Measurements from ENCODE around the gene DOCK4.

Gene DOCK4

DNA sequence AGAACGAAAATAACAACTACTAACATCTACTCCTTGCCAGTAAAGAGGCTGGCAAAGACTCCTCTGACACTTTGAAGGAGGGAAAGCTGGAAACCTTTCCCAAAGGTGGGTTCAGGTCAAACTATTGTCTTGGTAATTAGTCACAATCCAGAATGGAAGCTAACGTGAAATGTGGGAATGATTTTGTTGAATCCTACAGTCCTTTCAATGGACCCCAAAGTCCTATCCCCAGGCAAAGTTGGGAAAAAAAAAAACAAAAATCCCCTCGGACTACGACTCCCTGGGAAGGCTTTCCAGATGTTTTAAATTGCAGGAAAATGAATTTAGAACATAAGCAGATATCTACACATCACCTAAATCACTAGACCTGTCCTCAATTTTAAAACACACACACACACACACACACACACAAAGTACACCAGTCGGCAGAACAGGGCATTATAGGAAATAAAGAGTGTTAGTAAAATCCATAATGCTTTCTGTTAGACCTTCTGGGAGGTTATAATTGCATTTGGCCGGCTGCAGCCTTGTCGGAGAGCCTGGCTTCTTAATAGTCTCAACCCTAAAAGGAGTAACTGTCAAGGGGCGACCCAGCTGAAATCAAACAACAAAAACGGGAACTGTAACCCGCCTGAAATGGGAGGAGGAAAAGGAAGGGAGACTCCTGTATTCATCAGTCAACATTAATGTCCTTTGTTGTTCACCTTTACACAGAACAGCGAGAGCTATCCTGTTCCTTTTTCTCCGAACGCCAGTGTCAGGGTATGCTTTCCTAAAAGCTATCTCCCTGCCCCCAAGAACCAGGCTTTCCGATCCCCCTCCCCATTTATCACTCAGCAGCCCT is 1.5 kb downstream of the DOCK4 start:
- Histone ChIP-seq H3K27ac (replicated peaks) (peak overlapping the region; percentile 64), H3K4me3 (replicated peaks; ENCODE audit: insufficient read depth, low read length) (peak overlapping the region; percentile 86), H3K27me3 (ENCODE audit: insufficient read depth, poor library complexity, severe bottlenecking) (no peaks in the 10 kb centered on the region)
- DNase-seq (ENCODE audit: low read depth in 1 of 2, low spot score in 1 of 2) = peak in 1 of 2 experiments; percentile 51
- TF ChIP-seq, protein P1, sequence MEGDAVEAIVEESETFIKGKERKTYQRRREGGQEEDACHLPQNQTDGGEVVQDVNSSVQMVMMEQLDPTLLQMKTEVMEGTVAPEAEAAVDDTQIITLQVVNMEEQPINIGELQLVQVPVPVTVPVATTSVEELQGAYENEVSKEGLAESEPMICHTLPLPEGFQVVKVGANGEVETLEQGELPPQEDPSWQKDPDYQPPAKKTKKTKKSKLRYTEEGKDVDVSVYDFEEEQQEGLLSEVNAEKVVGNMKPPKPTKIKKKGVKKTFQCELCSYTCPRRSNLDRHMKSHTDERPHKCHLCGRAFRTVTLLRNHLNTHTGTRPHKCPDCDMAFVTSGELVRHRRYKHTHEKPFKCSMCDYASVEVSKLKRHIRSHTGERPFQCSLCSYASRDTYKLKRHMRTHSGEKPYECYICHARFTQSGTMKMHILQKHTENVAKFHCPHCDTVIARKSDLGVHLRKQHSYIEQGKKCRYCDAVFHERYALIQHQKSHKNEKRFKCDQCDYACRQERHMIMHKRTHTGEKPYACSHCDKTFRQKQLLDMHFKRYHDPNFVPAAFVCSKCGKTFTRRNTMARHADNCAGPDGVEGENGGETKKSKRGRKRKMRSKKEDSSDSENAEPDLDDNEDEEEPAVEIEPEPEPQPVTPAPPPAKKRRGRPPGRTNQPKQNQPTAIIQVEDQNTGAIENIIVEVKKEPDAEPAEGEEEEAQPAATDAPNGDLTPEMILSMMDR (IDR thresholded peaks at IDR 0.05; ENCODE audit: insufficient read depth, low read length) = no peak
- TF ChIP-seq SPI1 (IDR thresholded peaks at IDR 0.05; ENCODE audit: borderline replicate concordance, low read depth) = peak; percentile 93

GRCh38 chr7:112203365-112203739 is 2.8 kb downstream of the DOCK4 start:
- H3K4me3 ChIP-seq (replicated peaks; ENCODE audit: insufficient read depth, low read length) = no peak overlapping the region
- TF ChIP-seq POLR2AphosphoS5 (IDR thresholded peaks at IDR 0.05; ENCODE audit: low read depth) = no peak
- no peak for TF ChIP-seq SPI1 (IDR thresholded peaks at IDR 0.05; ENCODE audit: borderline replicate concordance, low read depth)
- TF ChIP-seq, protein P1 (IDR thresholded peaks at IDR 0.05; ENCODE audit: insufficient read depth, low read length) = no peak
- TF ChIP-seq GABPA (IDR thresholded peaks at IDR 0.05; ENCODE audit: low read depth) = no peak
- no peak for TF ChIP-seq REST (IDR thresholded peaks at IDR 0.05; ENCODE audit: insufficient replicate concordance, low read depth)
- DNase-seq (ENCODE audit: low read depth in 1 of 2, low spot score in 1 of 2) = no peak
- H3K27me3 ChIP-seq (ENCODE audit: insufficient read depth, poor library complexity, severe bottlenecking) = no peaks in the 10 kb centered on the region
- no peak overlapping the region for H3K27ac ChIP-seq (replicated peaks)

DNA sequence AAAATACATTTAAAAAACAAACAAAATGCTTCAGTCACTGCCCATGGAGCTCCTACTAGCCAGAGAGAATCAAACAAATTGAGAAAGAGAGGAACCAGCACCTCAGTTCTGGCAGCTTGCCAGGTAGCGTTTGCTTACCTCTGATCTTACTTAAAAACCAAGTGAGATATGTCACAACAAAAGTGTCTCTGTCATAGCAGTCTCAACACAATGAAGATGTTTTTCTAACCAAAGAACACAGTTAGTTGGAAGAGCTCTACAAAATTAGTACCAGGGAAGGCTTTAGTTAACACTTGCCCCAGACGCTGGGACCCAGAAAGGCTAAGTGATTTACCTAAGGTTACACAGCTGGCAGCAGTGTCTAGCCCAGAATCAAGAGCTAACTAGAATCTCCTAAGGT is 3.4 kb downstream of the DOCK4 start:
- Histone ChIP-seq H3K27me3 (ENCODE audit: insufficient read depth, poor library complexity, severe bottlenecking) (no peaks in the 10 kb centered on the region), H3K27ac (replicated peaks) (no peak overlapping the region), H3K4me3 (replicated peaks; ENCODE audit: insufficient read depth, low read length) (no peak overlapping the region)
- DNase-seq (ENCODE audit: low read depth in 1 of 2, low spot score in 1 of 2) = peak; percentile 62 to 79
- TF ChIP-seq, protein P1 (IDR thresholded peaks at IDR 0.05; ENCODE audit: insufficient read depth, low read length) = no peak
- TF ChIP-seq GABPA (IDR thresholded peaks at IDR 0.05; ENCODE audit: low read depth) (no peak), REST (IDR thresholded peaks at IDR 0.05; ENCODE audit: insufficient replicate concordance, low read depth) (no peak), SPI1 (IDR thresholded peaks at IDR 0.05; ENCODE audit: borderline replicate concordance, low read depth) (no peak), POLR2AphosphoS5 (IDR thresholded peaks at IDR 0.05; ENCODE audit: low read depth) (no peak)
